ENCODE data around the gene ATF6. TPM values are rescaled to one million over a fixed set of nuclear protein-coding genes. Genes with fewer than 3 reads are reported as not detected.

The ATF6 gene
- total RNA-seq, 1 donor from 2014 or later: 31.3 TPM

- TF ChIP-seq, protein P1, sequence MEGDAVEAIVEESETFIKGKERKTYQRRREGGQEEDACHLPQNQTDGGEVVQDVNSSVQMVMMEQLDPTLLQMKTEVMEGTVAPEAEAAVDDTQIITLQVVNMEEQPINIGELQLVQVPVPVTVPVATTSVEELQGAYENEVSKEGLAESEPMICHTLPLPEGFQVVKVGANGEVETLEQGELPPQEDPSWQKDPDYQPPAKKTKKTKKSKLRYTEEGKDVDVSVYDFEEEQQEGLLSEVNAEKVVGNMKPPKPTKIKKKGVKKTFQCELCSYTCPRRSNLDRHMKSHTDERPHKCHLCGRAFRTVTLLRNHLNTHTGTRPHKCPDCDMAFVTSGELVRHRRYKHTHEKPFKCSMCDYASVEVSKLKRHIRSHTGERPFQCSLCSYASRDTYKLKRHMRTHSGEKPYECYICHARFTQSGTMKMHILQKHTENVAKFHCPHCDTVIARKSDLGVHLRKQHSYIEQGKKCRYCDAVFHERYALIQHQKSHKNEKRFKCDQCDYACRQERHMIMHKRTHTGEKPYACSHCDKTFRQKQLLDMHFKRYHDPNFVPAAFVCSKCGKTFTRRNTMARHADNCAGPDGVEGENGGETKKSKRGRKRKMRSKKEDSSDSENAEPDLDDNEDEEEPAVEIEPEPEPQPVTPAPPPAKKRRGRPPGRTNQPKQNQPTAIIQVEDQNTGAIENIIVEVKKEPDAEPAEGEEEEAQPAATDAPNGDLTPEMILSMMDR (IDR thresholded peaks at IDR 0.05): no peak
These were observed 177.6 kb downstream of the ATF6 start for GRCh38 chr1:161943737-161944136.

DNA sequence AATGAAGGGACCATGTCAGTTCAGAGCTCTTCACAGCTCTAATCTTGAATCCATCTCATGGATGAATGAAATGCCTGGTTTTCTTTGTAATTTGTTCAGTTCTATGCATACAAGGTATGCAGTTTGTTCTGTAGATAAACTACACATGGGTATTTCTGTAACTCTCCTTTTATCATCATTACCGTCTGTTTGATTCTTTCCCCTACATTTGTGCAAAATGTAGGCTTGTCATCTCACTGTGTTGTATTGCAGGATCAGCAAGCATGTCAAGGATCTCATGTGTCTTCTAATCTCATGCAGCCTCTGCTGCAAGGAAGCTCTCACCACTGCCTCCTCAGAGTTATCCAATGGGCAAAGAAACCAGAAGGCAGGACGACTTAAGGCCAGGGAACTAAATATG, 178.3 kb downstream of the ATF6 start:
- no peak for ATAC-seq
- no peaks in the 10 kb centered on the region for H3K9me3 ChIP-seq

More at GRCh38 chr1:161943737-161944136, 177.6 kb downstream of the ATF6 start:
- Histone ChIP-seq H3K4me3 (no peak overlapping the region), H3K27me3 (ENCODE audit: low read depth) (no peaks in the 10 kb centered on the region), H3K4me1 (no peaks in the 10 kb centered on the region), H3K27ac (no peak overlapping the region), H3K9me3 (no peaks in the 10 kb centered on the region), H3K36me3 (peaks cover 27% of the 10 kb centered on the region)
- intact Hi-C loops (cut with DNase I): no loop called here
- DNase-seq (no peak), ATAC-seq (no peak)

GRCh38 chr1:161945306-161946060, 179.4 kb downstream of the ATF6 start:
- Histone ChIP-seq H3K9me3 (no peaks in the 10 kb centered on the region), H3K4me3 (no peak overlapping the region), H3K27ac (no peak overlapping the region), H3K27me3 (ENCODE audit: low read depth) (no peaks in the 10 kb centered on the region), H3K36me3 (peaks cover 27% of the 10 kb centered on the region), H3K4me1 (no peaks in the 10 kb centered on the region)
- ATAC-seq: no peak
- intact Hi-C loops (cut with DNase I): no loop called here
- DNase-seq: no peak
- TF ChIP-seq, protein P1 (IDR thresholded peaks at IDR 0.05): no peak

More for the DNA sequence above, 178.3 kb downstream of the ATF6 start:
- Histone ChIP-seq H3K27me3 (ENCODE audit: low read depth) (no peaks in the 10 kb centered on the region), H3K4me3 (no peak overlapping the region), H3K36me3 (peaks cover 27% of the 10 kb centered on the region), H3K27ac (no peak overlapping the region), H3K4me1 (no peaks in the 10 kb centered on the region)
- TF ChIP-seq, protein P1 (IDR thresholded peaks at IDR 0.05): no peak
- DNase-seq: no peak
- intact Hi-C loops (cut with DNase I): no loop called here

DNA sequence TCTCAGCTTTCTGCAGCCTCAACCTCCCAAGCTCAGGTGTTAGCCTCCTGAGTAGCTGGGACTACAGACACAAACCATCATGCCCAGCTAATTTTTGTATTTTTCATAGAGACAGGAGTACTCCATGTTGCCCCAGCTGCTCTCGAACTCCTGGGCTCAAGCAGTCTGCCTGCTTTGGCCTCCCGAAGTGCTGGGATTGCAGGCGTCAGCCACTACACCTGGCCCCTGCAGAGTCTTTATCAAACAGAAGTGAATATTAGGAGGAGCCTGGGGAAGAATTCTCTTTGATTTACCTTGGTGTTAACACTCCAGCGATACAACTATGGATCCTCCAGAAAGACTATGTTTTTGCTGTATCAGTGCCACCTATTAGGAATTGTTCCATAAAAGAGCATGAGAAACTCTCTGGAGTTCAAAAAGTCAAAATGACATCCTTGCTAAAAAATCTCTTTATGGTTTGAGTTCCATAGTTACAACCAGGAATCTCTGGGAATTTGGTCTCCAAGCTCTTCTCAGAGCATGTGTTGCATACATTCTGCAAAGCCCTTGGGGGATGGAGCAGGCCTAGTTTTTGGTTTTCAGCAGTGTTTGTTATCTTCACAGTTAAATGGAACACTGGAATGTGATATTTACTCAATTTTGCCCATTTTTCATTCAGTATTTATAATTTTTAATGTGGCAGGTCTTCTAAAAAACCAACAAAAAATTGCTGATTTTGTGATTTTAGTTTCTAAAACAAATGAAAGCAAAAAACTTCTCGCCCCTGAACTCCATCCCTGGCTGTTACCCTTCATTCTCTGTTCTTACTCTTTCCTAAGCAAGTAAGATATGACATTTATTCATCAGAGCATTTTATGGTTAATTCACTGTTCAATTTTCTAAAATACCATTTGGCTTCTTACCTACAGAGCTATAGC, 180.2 kb downstream of the ATF6 start:
- Histone ChIP-seq H3K36me3 (peaks cover 27% of the 10 kb centered on the region), H3K27me3 (ENCODE audit: low read depth) (no peaks in the 10 kb centered on the region), H3K9me3 (no peaks in the 10 kb centered on the region), H3K4me3 (no peak overlapping the region), H3K27ac (no peak overlapping the region), H3K4me1 (no peaks in the 10 kb centered on the region)
- DNase-seq (no peak), ATAC-seq (no peak)
- intact Hi-C loops (cut with DNase I): no loop called here
- TF ChIP-seq, protein P1 (IDR thresholded peaks at IDR 0.05): no peak

- H3K4me3 ChIP-seq: no peak overlapping the region
- H3K36me3 ChIP-seq: peaks cover 11% of the 10 kb centered on the region
- peaks cover 3% of the 10 kb centered on the region for H3K4me1 ChIP-seq
- H3K27ac ChIP-seq: no peak overlapping the region
- H3K9me3 ChIP-seq: no peaks in the 10 kb centered on the region
- no peak for DNase-seq
- no peaks in the 10 kb centered on the region for H3K27me3 ChIP-seq (ENCODE audit: low read depth)
- no peak for ATAC-seq
- intact Hi-C loops (cut with DNase I): no loop called here
- TF ChIP-seq, protein P1 (IDR thresholded peaks at IDR 0.05): no peak
These were observed 182.3 kb downstream of the ATF6 start for GRCh38 chr1:161948435-161948834.
